PC-9 (cell line): ENCODE data around the gene FLYWCH2. TPM values are rescaled to one million over a fixed set of nuclear protein-coding genes. Genes with fewer than 3 reads are reported as not detected.

Experiments
- BruUV-seq: library from RNA; stranded (reverse); fragments of 400-500 nt; replicated peaks from 2 replicates; lab custom pipeline; 2021; lab: Mats Ljungman, UMichigan
- CTCF ChIA-PET: fragments of 300-600 bp; sonication (Branson Sonifier 250); formaldehyde crosslinking; loops from one replicate; lab custom pipeline; 2022; ENCODE audit warnings: antibody characterized with exemption; lab: Charles Lee
- POLR2A ChIA-PET: fragments of 300-600 bp; sonication (Branson Sonifier 250); formaldehyde crosslinking; loops from one replicate; lab custom pipeline; 2022; ENCODE audit warnings: antibody characterized with exemption; ENCODE audit not compliant: unreplicated experiment; lab: Charles Lee
- DNase-seq, 2 experiments: peaks; one replicate each; pipeline versions ENCODE4 v3.0.0 to v3.0.0-alpha.2; 2015 to 2022; ENCODE audit warnings: mixed read lengths in 1 of 2
- H2AFZ ChIP-seq: fragments of 200-600 bp; sonication (generic); 2 replicates; pipeline ENCODE4 v1.8.1; 2017; ENCODE audit warnings: antibody characterized with exemption
- H3F3A ChIP-seq: fragments of 200-600 bp; sonication (generic); 2 replicates; pipeline ENCODE4 v1.8.1; 2017; ENCODE audit warnings: antibody characterized with exemption, mild to moderate bottlenecking, low read depth; ENCODE audit not compliant: insufficient read depth
- H3K27ac ChIP-seq: fragments of 200-600 bp; sonication (generic); 2 replicates; pipeline ENCODE4 v1.6.1; 2016; ENCODE audit warnings: mixed run types
- H3K27me3 ChIP-seq: fragments of 200-600 bp; sonication (generic); 2 replicates; pipeline ENCODE4 v1.6.1; 2016; ENCODE audit warnings: low read depth, mixed run types; ENCODE audit not compliant: insufficient read depth
- H3K36me3 ChIP-seq: fragments of 200-600 bp; sonication (generic); 2 replicates; pipeline ENCODE4 v1.6.1; 2016; ENCODE audit warnings: low read depth, mixed run types
- H3K4me1 ChIP-seq: fragments of 200-600 bp; sonication (generic); replicated peaks from 2 replicates; pipeline ENCODE4 v1.6.1; 2016; ENCODE audit warnings: mixed run types; ENCODE audit not compliant: insufficient read depth
- H3K4me2 ChIP-seq: fragments of 200-600 bp; sonication (generic); 2 replicates; pipeline ENCODE4 v1.6.1; 2017; ENCODE audit warnings: mixed run types
- H3K4me3 ChIP-seq: fragments of 200-600 bp; sonication (generic); 2 replicates; pipeline ENCODE4 v1.6.1; 2016; ENCODE audit warnings: mixed run types
- H3K79me2 ChIP-seq: fragments of 200-600 bp; sonication (generic); 2 replicates; pipeline ENCODE4 v1.6.1; 2017; ENCODE audit warnings: low read depth, mixed run types
- H3K9me2 ChIP-seq: fragments of 200-600 bp; sonication (generic); 2 replicates; pipeline ENCODE4 v1.8.1; 2017; ENCODE audit warnings: mild to moderate bottlenecking; ENCODE audit not compliant: insufficient read depth
- H3K9me3 ChIP-seq: fragments of 200-600 bp; sonication (generic); 2 replicates; pipeline ENCODE4 v1.8.1; 2016; ENCODE audit warnings: low read depth; ENCODE audit not compliant: insufficient read depth
- H4K20me1 ChIP-seq: fragments of 200-600 bp; sonication (generic); 2 replicates; pipeline ENCODE4 v1.8.1; 2017; ENCODE audit not compliant: insufficient read depth
- EZH2 ChIP-seq: fragments of 200-600 bp; sonication (generic); IDR thresholded peaks from 2 replicates; pipeline ENCODE4 v1.8.0; 2017; ENCODE audit warnings: antibody characterized with exemption, low read depth
- intact Hi-C: fragments of 100-400 bp; cut with micrococcal nuclease; formaldehyde crosslinking; loops from one replicate; pipeline ENCODE4 v1.10.0; 2022; ENCODE audit not compliant: unreplicated experiment
- total RNA-seq: library from RNA; stranded (reverse); gene quantifications from 2 replicates; pipeline ENCODE4 v1.2.3, GENCODE V29; 2021
- TF ChIP-seq, protein P1 (sequence below): fragments of 200-600 bp; sonication (generic); conservative IDR thresholded peaks from 2 replicates; pipeline ENCODE4 v1.6.1; 2017; ENCODE audit warnings: mixed run types, antibody characterized with exemption, mild to moderate bottlenecking, moderate library complexity

Gene FLYWCH2
- total RNA-seq, 1 experiment from 2014 or later: 41.5 TPM

DNA sequence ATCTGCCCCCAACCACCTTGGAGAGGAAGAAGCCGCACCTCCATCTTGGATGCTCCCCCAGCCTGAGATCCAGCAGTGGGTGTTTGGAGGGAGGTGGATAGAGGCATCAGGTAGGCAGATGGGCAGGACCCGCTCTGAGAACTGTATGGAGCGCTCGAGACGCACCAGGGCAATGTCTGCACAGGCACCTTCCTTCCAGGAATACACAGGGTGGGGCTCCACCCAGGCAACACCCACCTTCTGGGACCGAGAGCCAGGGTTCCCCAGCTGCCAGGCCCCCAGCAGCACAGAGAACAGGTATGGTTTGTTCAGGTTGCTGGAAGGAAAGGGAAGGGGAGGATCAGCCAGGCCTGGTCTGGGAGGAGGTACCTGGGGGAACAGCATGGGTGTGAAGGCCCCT, 27.5 kb upstream of the FLYWCH2 start:
- ChIA-PET POLR2A (no interaction called here), CTCF (no interaction called here)
- H3K9me3 ChIP-seq: peaks cover 14% of the 10 kb centered on the region
- DNase-seq: no peak
- H3K4me3 ChIP-seq: no peak overlapping the region
- H3K79me2 ChIP-seq: peaks cover 37% of the 10 kb centered on the region
- H3K36me3 ChIP-seq: peaks cover 30% of the 10 kb centered on the region
- no TSS peak for BruUV-seq
- peaks cover 5% of the 10 kb centered on the region for H4K20me1 ChIP-seq
- H3K4me2 ChIP-seq: peak overlapping the region; percentile 85
- peaks cover 63% of the 10 kb centered on the region for H3F3A ChIP-seq
- H3K27ac ChIP-seq: peak overlapping the region; percentile 28; the same call in 1 of the 2 replicates
- peaks cover 34% of the 10 kb centered on the region for H3K4me1 ChIP-seq
- H3K27me3 ChIP-seq: no peaks in the 10 kb centered on the region
- H2AFZ ChIP-seq: no peak overlapping the region
- intact Hi-C loops: loop anchor here (5.0 kb wide), 1 partner anchor 38 kb away; the partner anchor contains the start of gene PRSS21
- TF ChIP-seq EZH2: no peak
- TF ChIP-seq, protein P1, sequence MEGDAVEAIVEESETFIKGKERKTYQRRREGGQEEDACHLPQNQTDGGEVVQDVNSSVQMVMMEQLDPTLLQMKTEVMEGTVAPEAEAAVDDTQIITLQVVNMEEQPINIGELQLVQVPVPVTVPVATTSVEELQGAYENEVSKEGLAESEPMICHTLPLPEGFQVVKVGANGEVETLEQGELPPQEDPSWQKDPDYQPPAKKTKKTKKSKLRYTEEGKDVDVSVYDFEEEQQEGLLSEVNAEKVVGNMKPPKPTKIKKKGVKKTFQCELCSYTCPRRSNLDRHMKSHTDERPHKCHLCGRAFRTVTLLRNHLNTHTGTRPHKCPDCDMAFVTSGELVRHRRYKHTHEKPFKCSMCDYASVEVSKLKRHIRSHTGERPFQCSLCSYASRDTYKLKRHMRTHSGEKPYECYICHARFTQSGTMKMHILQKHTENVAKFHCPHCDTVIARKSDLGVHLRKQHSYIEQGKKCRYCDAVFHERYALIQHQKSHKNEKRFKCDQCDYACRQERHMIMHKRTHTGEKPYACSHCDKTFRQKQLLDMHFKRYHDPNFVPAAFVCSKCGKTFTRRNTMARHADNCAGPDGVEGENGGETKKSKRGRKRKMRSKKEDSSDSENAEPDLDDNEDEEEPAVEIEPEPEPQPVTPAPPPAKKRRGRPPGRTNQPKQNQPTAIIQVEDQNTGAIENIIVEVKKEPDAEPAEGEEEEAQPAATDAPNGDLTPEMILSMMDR: no peak
- H3K9me2 ChIP-seq: no peaks in the 10 kb centered on the region

DNA sequence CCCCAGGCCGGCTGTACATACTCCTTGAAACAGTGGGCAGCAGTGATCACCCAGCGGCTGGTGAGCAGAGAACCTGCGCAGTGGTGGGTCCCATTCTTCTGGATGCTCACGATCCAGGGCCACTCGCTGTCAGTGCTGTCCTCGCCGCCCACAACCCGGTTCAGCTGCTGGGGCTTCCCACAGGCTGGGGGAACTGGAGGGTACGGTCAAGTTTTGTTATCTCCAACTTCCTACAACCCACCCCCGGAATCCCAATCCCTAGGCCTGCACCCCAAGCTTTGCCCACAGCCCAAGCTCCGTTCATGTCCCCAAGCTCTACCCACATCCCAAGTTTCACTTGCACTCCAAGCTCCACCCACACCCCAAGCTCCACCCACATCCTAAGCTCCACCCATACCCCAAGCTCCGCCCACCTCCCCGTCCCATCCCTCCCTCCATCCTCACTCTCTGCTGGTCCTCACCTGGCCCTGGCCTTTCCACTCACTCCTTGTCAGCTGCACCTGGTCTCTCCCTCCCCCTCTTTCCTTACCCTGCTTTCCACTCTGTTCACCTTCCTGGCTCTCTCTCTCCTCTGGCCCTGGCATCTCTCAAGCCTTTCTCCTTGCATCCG, 26.8 kb upstream of the FLYWCH2 start:
- Histone ChIP-seq H3K4me1 (peaks cover 27% of the 10 kb centered on the region), H3K9me2 (no peaks in the 10 kb centered on the region), H3K9me3 (peaks cover 14% of the 10 kb centered on the region), H2AFZ (no peak overlapping the region), H3K4me3 (peak overlapping the region; percentile 99), H4K20me1 (peaks cover 5% of the 10 kb centered on the region), H3K4me2 (peak overlapping the region; percentile 85), H3F3A (peaks cover 58% of the 10 kb centered on the region), H3K27ac (peak overlapping the region; percentile 95), H3K27me3 (no peaks in the 10 kb centered on the region), H3K79me2 (peaks cover 37% of the 10 kb centered on the region), H3K36me3 (peaks cover 30% of the 10 kb centered on the region)
- TF ChIP-seq, protein P1: no peak
- TF ChIP-seq EZH2: no peak
- ChIA-PET POLR2A (interaction anchor here (0.5 to 0.7 kb wide), 4 partner anchors 78 to 1073 kb away, joined by 3 to 7 read pairs (median 6); partner anchors contain the start of gene NUBP2), CTCF (interaction anchor here (0.5 to 1.2 kb wide), 3 partner anchors 12 to 25 kb away, joined by 3 to 10 read pairs (median 4); no protein-coding TSS in a partner anchor)
- no TSS peak for BruUV-seq
- intact Hi-C loops: loop anchor here (5.0 kb wide), 1 partner anchor 39 kb away; the partner anchor contains the start of gene PRSS21
- DNase-seq: peak; percentile 61 to 65

DNA sequence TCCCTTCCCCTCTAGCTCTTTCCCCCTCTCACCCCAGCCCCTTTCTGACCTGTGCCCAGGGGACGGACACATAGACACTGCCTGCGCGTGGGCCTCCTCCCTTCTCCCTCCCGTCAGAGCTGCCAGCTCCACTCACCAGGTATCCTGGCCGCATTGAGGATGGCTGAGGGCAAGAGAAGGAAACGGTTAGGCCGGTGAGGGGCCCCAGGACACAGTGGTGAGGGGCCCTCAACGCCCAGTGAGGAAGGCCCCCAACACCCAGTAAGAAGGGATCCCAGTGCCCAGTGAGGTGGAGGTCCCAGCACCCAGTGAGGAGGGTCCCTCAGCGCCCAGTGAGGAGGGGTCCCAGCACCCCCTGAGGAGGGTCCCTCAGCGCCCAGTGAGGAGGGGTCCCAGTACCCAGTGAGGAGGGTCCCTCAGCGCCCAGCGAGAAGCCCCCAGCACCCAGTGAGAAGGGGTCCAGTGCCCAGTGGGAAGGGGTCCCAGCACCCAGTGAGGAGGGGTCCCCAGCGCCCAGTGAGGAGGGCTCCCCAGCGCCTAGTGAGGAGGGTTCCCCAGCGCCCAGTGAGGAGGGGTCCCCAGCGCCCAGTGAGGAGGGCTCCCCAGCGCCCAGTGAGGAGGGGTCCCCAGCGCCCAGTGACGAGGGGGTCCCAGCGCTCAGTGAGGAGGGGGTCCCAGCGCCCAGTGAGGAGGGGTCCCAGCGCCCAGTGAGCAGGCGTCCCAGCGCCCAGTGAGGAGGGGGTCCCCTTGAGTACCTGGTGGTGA, 26.1 kb upstream of the FLYWCH2 start:
- peaks cover 20% of the 10 kb centered on the region for H3K4me1 ChIP-seq
- no peak for TF ChIP-seq EZH2
- TF ChIP-seq, protein P1: no peak

More for the DNA sequence above, 26.1 kb upstream of the FLYWCH2 start:
- Histone ChIP-seq H3K36me3 (peaks cover 30% of the 10 kb centered on the region), H3K4me3 (peak overlapping the region; percentile 99), H3K27ac (peak overlapping the region; percentile 95), H3F3A (peaks cover 51% of the 10 kb centered on the region), H3K9me2 (no peaks in the 10 kb centered on the region), H3K27me3 (no peaks in the 10 kb centered on the region), H3K79me2 (peaks cover 37% of the 10 kb centered on the region), H3K9me3 (peaks cover 14% of the 10 kb centered on the region), H2AFZ (no peak overlapping the region), H3K4me2 (peak overlapping the region; percentile 85), H4K20me1 (peaks cover 5% of the 10 kb centered on the region)
- ChIA-PET POLR2A (interaction anchor here (0.5 to 0.7 kb wide), 4 partner anchors 79 to 183 kb away, joined by 3 to 7 read pairs (median 5); no protein-coding TSS in a partner anchor), CTCF (interaction anchor here (0.5 to 1.2 kb wide), 4 partner anchors 12 to 26 kb away, joined by 3 to 11 read pairs (median 4); no protein-coding TSS in a partner anchor)
- no TSS peak for BruUV-seq
- intact Hi-C loops: loop anchor here (5.0 kb wide), 1 partner anchor 40 kb away; the partner anchor contains the start of gene PRSS21
- no peak for DNase-seq
